HG03280 (cell line): Measurements from ENCODE around the gene GALNTL6.

Experiments used
- ATAC-seq: cut with Tn5 transposase; IDR thresholded peaks from one replicate; pipeline ENCODE4 v1.9.1; 2021; ENCODE audit warnings: mild to moderate bottlenecking, moderate library complexity; ENCODE audit not compliant: unreplicated experiment

The GALNTL6 gene

GRCh38 chr4:171876636-171877035 lies 63.4 kb downstream of the GALNTL6 start:
- no peak for ATAC-seq

GRCh38 chr4:171880136-171880535 lies 66.9 kb downstream of the GALNTL6 start:
- ATAC-seq: no peak

DNA sequence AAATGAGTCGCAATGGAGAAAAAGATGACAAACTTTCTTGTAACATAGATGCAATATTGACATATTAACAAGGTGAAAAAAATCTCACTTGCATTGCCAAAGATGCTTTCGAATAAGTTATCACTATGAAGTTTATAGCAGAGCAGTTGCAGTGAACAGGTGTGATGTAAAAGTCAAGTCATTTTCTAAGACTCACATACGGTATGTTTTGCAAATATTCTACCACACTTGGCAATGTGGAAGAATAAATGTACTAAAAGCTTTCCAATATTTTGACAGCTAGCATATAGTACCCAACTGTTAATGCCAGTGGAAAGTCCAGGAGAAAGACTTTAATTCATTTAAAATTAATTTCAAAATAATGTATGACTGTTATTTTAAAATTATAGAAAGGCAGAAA lies 76.5 kb downstream of the GALNTL6 start:
- ATAC-seq: no peak

DNA sequence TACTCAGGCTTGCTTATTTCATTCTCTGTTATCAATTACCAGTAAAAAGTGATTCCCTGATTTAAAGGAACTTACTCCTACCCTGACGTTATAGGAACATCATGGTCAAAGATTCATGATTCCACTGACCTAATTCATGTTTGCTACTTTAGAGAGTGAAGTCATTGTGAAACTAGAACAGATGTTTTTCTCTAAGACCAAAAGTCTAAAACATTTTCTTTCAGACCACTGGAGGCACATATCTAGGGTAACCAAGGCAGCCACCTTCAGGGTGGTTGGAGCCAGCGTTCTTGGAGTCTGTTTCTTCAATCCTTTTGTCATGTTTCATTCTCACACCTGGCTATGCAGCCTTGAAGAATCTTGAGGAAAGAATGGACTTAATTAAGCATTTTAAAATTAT lies 77.8 kb downstream of the GALNTL6 start:
- peak; percentile 99 for ATAC-seq

GRCh38 chr4:171896426-171896825 lies 83.2 kb downstream of the GALNTL6 start:
- ATAC-seq: no peak

DNA sequence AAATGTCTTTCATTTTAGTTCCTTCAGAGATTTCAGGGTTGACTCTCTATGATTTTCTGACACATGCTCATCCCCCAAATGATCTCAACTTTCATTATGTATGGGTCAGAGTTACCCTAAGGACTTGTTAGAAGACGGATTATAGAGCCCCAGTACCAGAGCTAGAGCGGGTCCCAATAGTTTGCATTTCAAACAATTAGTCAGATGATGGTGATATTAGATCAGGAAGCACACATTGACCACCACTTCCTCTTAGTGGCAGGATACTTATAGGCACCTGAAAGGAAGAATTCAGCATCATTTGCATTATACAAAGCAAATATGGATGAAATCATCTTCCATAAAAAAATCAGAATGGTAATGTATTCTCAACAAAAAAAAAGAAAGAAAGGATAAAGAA lies 106.1 kb downstream of the GALNTL6 start:
- no peak for ATAC-seq

DNA sequence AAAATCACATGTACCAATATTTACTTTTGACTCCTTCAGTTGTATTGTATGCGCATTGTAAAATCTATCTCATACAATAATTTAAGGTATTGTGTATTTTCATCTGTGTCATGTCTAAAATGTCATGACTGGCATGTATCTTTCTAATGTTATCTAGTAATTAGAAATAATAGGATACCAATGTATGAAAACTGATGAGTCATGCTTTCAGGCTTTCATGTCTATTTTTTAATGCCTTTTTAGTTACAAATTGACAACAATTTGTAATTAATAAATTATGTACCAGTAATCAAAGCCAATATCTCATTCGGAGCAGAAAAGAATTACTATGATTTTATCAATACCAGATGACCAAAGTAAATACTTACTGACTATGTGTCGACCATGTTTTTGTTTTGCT lies 107.7 kb downstream of the GALNTL6 start:
- ATAC-seq: no peak

- ATAC-seq: no peak
These were observed 111.7 kb downstream of the GALNTL6 start for GRCh38 chr4:171924746-171925376.

- no peak for ATAC-seq
These were observed 115.1 kb downstream of the GALNTL6 start for GRCh38 chr4:171928336-171928735.

DNA sequence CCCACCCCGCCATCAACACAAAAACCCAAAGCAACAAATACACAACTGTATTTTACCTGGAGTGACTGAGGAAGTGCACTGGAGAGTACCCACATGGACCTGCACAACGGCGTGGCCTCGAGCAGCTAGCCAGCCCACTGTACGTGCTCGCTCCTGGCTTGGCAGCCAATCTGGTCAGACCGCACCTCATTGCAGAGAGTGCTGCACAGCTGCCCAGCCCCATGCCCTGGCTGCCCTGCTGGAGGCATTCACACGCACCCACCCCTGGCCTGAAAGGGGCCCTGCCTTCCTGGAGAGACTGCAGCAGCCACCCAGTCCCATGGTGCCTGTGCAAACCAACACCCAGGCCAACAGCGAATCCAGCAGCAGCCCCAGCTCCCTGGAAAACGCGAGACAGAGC lies 116.3 kb downstream of the GALNTL6 start:
- no peak for ATAC-seq

DNA sequence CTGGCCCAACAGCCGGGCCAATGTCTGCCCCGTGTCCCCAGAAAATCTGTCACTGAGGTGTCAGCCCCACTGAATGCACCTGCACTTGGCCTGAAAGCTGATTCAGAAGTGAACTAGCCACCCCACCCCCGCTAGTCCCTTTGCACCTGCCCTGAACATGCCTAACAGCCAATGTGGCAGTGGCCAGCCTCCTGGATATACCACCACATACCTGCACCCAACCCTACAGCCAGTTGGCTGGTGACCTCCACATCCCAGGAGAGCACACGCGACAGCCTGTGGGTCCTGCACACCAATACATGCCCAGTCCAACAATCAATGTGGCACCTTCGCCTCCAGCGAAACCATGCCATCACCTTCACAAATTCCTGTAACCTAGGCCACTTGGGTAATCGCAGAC lies 116.7 kb downstream of the GALNTL6 start:
- no peak for ATAC-seq

GRCh38 chr4:171932238-171932637 lies 119.0 kb downstream of the GALNTL6 start:
- no peak for ATAC-seq

DNA sequence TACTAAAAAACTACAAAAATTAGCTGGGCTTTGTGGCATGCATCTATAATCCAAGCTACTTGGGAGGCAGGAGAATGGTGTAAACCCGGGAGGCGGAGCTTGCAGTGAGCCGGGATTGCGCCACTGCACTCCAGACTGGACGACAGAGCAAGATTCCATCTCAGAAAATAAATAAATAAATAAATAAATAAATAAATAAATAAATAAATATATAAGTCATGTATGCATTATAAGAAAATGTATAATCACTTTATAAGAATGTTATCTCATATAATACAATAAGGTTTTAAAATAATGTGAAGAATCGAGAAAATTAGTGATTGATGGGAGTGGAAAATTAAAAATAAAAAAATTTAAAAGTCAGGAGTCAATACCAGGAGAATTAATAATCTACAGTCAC lies 127.5 kb downstream of the GALNTL6 start:
- ATAC-seq: no peak

DNA sequence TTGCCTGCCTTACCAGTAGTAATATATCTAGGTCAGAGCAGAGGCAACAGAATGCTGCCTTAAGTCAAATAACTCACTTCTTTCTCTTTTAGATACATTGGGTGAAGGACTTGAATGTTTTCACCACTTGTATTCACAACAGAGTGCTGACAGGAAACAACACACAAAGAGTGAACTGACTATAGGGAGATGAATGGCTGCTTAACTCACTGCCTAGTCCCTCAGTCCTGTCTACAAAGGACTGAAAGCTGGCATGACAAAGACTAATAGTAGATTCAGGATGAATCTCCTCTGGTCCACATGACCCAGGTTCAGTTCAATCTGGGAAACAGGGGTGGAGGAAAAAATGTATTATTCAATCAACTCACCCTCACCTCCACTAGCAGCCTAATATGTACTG lies 134.2 kb downstream of the GALNTL6 start:
- ATAC-seq: no peak

GRCh38 chr4:171948038-171948437 lies 134.8 kb downstream of the GALNTL6 start:
- no peak for ATAC-seq

GRCh38 chr4:171954650-171955049 lies 141.4 kb downstream of the GALNTL6 start:
- ATAC-seq: no peak

- no peak for ATAC-seq
These were observed 143.5 kb downstream of the GALNTL6 start for GRCh38 chr4:171956678-171957077.

- no peak for ATAC-seq
These were observed 148.9 kb downstream of the GALNTL6 start for GRCh38 chr4:171962110-171962509.

DNA sequence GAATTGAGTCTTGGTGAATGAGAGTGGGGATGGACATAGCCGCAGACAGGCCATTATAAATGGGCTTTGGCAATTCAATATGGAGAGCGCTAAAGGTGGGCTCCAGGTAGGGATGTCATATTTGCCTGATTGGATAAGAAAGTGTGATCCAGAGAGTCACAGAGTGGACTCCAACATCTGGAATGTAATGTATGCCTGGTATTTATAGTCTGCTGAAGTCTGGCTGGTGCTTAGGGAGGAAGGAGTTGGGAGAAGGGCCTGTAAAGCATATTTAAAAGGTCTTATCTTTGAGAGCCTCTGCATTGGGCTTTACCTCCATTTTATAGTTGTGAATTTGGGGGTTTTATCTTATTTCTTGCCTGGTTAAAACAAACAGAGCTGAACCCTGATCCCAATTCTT lies 153.2 kb downstream of the GALNTL6 start:
- ATAC-seq: no peak

GRCh38 chr4:171978216-171978615 lies 165.0 kb downstream of the GALNTL6 start:
- ATAC-seq: no peak

- ATAC-seq: no peak
These were observed 166.3 kb downstream of the GALNTL6 start for GRCh38 chr4:171979461-171979860.

- ATAC-seq: no peak
These were observed 168.0 kb downstream of the GALNTL6 start for GRCh38 chr4:171981185-171981584.
